Caco-2 (cell line): Measurements from ENCODE around the gene CENPX. TPM values are rescaled to one million over a fixed set of nuclear protein-coding genes. Genes with fewer than 3 reads are reported as not detected.

Source experiments
- BruUV-seq: library from RNA; stranded (reverse); fragments of 400-500 nt; replicated peaks from 2 replicates; lab custom pipeline; 2021; lab: Mats Ljungman, UMichigan
- CTCF ChIA-PET: fragments of 300-600 bp; sonication (Branson Sonifier 250); formaldehyde crosslinking; loops from one replicate; lab custom pipeline; 2022; ENCODE audit warnings: antibody characterized with exemption; lab: Charles Lee
- POLR2A ChIA-PET: fragments of 300-600 bp; sonication (Branson Sonifier 250); formaldehyde crosslinking; loops from one replicate; lab custom pipeline; 2022; ENCODE audit warnings: antibody characterized with exemption; lab: Charles Lee
- DNase-seq, 2 experiments: peaks; one replicate each; pipeline versions ENCODE4 v3.0.0 to v3.0.0-alpha.2; 2020 to 2022
- H3K27me3 ChIP-seq: replicated peaks from 2 replicates; pipeline ENCODE4 v1.6.0; 2011; ENCODE audit warnings: low read length; ENCODE audit not compliant: control insufficient read depth, insufficient read depth
- H3K36me3 ChIP-seq: 2 replicates; pipeline ENCODE4 v1.5.1; 2011; ENCODE audit warnings: low read length; ENCODE audit not compliant: control insufficient read depth, insufficient read depth
- H3K4me1 ChIP-seq: fragments of 250-450 bp; sonication (Bioruptor Pico); 2 replicates; pipeline ENCODE4 v1.5.1; 2020; ENCODE audit warnings: mild to moderate bottlenecking
- H3K4me3 ChIP-seq: 2 replicates; pipeline ENCODE4 v1.5.1; 2011; ENCODE audit warnings: low read depth, mild to moderate bottlenecking, control low read depth, low read length
- H3K9me3 ChIP-seq: fragments of 250-450 bp; sonication (Bioruptor Pico); 2 replicates; pipeline ENCODE4 v1.5.1; 2020; ENCODE audit warnings: mild to moderate bottlenecking, moderate library complexity
- H3K27ac Mint-ChIP-seq: one replicate; pipeline ENCODE4 v1.8.0; 2022; ENCODE audit warnings: mixed read lengths; ENCODE audit not compliant: unreplicated experiment
- H3K27me3 Mint-ChIP-seq: one replicate; pipeline ENCODE4 v1.8.0; 2022; ENCODE audit warnings: mixed read lengths; ENCODE audit not compliant: insufficient read depth, unreplicated experiment
- H3K36me3 Mint-ChIP-seq: one replicate; pipeline ENCODE4 v1.8.0; 2022; ENCODE audit warnings: mild to moderate bottlenecking, mixed read lengths; ENCODE audit not compliant: insufficient read depth, unreplicated experiment
- H3K4me1 Mint-ChIP-seq: one replicate; pipeline ENCODE4 v1.8.0; 2022; ENCODE audit warnings: low read depth, mixed read lengths; ENCODE audit not compliant: unreplicated experiment
- H3K4me3 Mint-ChIP-seq: one replicate; pipeline ENCODE4 v1.8.0; 2022; ENCODE audit warnings: mild to moderate bottlenecking, moderate library complexity, mixed read lengths; ENCODE audit not compliant: unreplicated experiment
- H3K9me3 Mint-ChIP-seq: one replicate; pipeline ENCODE4 v1.8.0; 2022; ENCODE audit warnings: mixed read lengths; ENCODE audit not compliant: unreplicated experiment
- CTCF ChIP-seq, 2 experiments: fragments of 200-600 bp in 1 of 2; IDR thresholded peaks; 1 replicate in 1 of 2; 2 replicates in 1 of 2; pipeline versions ENCODE4 v1.5.1 to v1.8.0; 2011 to 2022; ENCODE audit warnings: antibody characterized with exemption in 1 of 2, control low read depth in 1 of 2, inconsistent platforms in 1 of 2, low read depth in 1 of 2, low read length in 1 of 2, mild to moderate bottlenecking in 1 of 2, moderate library complexity in 1 of 2; ENCODE audit not compliant: insufficient read depth in 1 of 2, severe bottlenecking in 1 of 2, unreplicated experiment in 1 of 2
- intact Hi-C: fragments of 100-400 bp; cut with micrococcal nuclease; formaldehyde crosslinking; loops from one replicate; pipeline ENCODE4 v1.10.0; 2022; ENCODE audit not compliant: unreplicated experiment
- total RNA-seq: library from RNA; stranded (reverse); gene quantifications from 2 replicates; pipeline ENCODE4 v1.2.3, GENCODE V29; 2022

CENPX gene
- total RNA-seq, 1 experiment from 2014 or later = 85.3 TPM

- Histone ChIP-seq H3K4me3 (no peak overlapping the region), H3K36me3 (peaks cover 2% of the 10 kb centered on the region; the same call in 1 of the 2 replicates), H3K9me3 (no peaks in the 10 kb centered on the region), H3K27me3 (no peaks in the 10 kb centered on the region), H3K4me1 (peaks cover 22% of the 10 kb centered on the region)
- no peak overlapping the region for H3K4me3 Mint-ChIP-seq
- H3K9me3 Mint-ChIP-seq = no peaks in the 10 kb centered on the region
- ChIA-PET CTCF (no interaction called here), POLR2A (interaction anchor here (0.6 kb wide), 1 partner anchor 105 kb away, joined by 11 read pairs; no protein-coding TSS in a partner anchor)
- intact Hi-C loops = no loop called here
- BruUV-seq = no TSS peak
- H3K36me3 Mint-ChIP-seq = peaks cover 41% of the 10 kb centered on the region
- H3K4me1 Mint-ChIP-seq = peaks cover 12% of the 10 kb centered on the region
- no peak for DNase-seq
- no peaks in the 10 kb centered on the region for H3K27me3 Mint-ChIP-seq
- TF ChIP-seq CTCF (IDR thresholded peaks at IDR 0.05; ENCODE audit: insufficient read depth in 1 of 2, low read depth in 1 of 2, low read length in 1 of 2, severe bottlenecking in 1 of 2, unreplicated experiment in 1 of 2) = no peak
- no peak overlapping the region for H3K27ac Mint-ChIP-seq
Measured at GRCh38 chr17:82028246-82028645, 5.6 kb upstream of the CENPX start.

- no TSS peak for BruUV-seq
- H3K9me3 ChIP-seq = no peaks in the 10 kb centered on the region
- H3K27me3 ChIP-seq = no peaks in the 10 kb centered on the region
- Mint-ChIP-seq H3K27ac (no peak overlapping the region), H3K27me3 (no peaks in the 10 kb centered on the region), H3K9me3 (no peaks in the 10 kb centered on the region), H3K4me1 (peaks cover 12% of the 10 kb centered on the region), H3K4me3 (no peak overlapping the region), H3K36me3 (peaks cover 59% of the 10 kb centered on the region)
- H3K4me1 ChIP-seq = peaks cover 19% of the 10 kb centered on the region
- peaks cover 2% of the 10 kb centered on the region; the same call in 1 of the 2 replicates for H3K36me3 ChIP-seq
- TF ChIP-seq CTCF (IDR thresholded peaks at IDR 0.05; ENCODE audit: insufficient read depth in 1 of 2, low read depth in 1 of 2, low read length in 1 of 2, severe bottlenecking in 1 of 2, unreplicated experiment in 1 of 2) = no peak
- POLR2A ChIA-PET = interaction anchor here (0.5 kb wide), 1 partner anchor 73 kb away, joined by 4 read pairs; no protein-coding TSS in a partner anchor
- intact Hi-C loops = no loop called here
- H3K4me3 ChIP-seq = no peak overlapping the region
- CTCF ChIA-PET = interaction anchor here (0.6 kb wide), 1 partner anchor 27 kb away, joined by 3 read pairs; no protein-coding TSS in a partner anchor
- DNase-seq = no peak
Measured at GRCh38 chr17:82025401-82026107, 2.9 kb upstream of the CENPX start.

- Mint-ChIP-seq H3K9me3 (no peaks in the 10 kb centered on the region), H3K27me3 (no peaks in the 10 kb centered on the region), H3K4me1 (peaks cover 11% of the 10 kb centered on the region), H3K27ac (no peak overlapping the region), H3K36me3 (peaks cover 59% of the 10 kb centered on the region), H3K4me3 (no peak overlapping the region)
- no peaks in the 10 kb centered on the region for H3K27me3 ChIP-seq
- no peak overlapping the region for H3K4me3 ChIP-seq
- intact Hi-C loops = loop anchor here (5.0 kb wide), 2 partner anchors 98 to 153 kb away; partner anchors contain the start of genes ARHGDIA and MAFG
- H3K36me3 ChIP-seq = peaks cover 2% of the 10 kb centered on the region; the same call in 1 of the 2 replicates
- TF ChIP-seq CTCF (IDR thresholded peaks at IDR 0.05; ENCODE audit: insufficient read depth in 1 of 2, low read depth in 1 of 2, low read length in 1 of 2, severe bottlenecking in 1 of 2, unreplicated experiment in 1 of 2) = no peak
- H3K4me1 ChIP-seq = peaks cover 15% of the 10 kb centered on the region
- ChIA-PET CTCF (no interaction called here), POLR2A (interaction anchor here (0.5 kb wide), 1 partner anchor 72 kb away, joined by 4 read pairs; no protein-coding TSS in a partner anchor)
- no peaks in the 10 kb centered on the region for H3K9me3 ChIP-seq
- no peak for DNase-seq
- no TSS peak for BruUV-seq
Measured at GRCh38 chr17:82024859-82025258, 2.2 kb upstream of the CENPX start.
